ENCODE data around the gene ATOH8.

Gene ATOH8

DNA sequence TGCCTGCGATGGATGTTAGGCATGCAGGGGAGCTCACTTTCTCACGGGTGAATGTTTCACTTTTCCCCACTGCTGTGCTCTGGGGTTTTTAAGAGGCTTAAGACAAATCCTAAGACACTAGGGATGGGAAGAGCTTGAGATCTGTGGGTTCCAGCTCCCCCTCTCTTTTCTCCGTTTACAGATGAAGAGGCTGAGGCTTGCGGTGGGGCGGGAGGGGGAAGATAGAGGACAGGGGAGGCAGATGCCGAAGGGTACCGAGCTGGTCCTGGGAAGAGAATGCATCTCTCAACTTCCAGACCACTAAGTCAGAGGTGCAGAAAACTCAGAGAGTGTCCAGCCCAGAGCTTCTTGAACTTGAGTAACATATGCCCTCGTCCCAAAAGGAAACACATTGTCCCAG is 8.2 kb upstream of the ATOH8 start:
- no peaks in the 10 kb centered on the region for H3K36me3 ChIP-seq (ENCODE audit: insufficient read depth, low read length)
- H3K4me3 ChIP-seq (ENCODE audit: low read depth, low read length), result peak overlapping the region; percentile 66
- peak overlapping the region; percentile 99 for H3K27ac ChIP-seq (ENCODE audit: low read depth, low read length)
- H3K27me3 ChIP-seq (ENCODE audit: insufficient read depth, low read length), result no peaks in the 10 kb centered on the region
- H3K4me1 ChIP-seq (ENCODE audit: control insufficient read depth, insufficient read depth, low read length, unreplicated experiment), result peaks cover 62% of the 10 kb centered on the region
- H3K79me2 ChIP-seq (ENCODE audit: control insufficient read depth, insufficient read depth, low read length, unreplicated experiment), result no peaks in the 10 kb centered on the region
- H2AFZ ChIP-seq (ENCODE audit: low read length, unreplicated experiment), result peak overlapping the region; percentile 67

DNA sequence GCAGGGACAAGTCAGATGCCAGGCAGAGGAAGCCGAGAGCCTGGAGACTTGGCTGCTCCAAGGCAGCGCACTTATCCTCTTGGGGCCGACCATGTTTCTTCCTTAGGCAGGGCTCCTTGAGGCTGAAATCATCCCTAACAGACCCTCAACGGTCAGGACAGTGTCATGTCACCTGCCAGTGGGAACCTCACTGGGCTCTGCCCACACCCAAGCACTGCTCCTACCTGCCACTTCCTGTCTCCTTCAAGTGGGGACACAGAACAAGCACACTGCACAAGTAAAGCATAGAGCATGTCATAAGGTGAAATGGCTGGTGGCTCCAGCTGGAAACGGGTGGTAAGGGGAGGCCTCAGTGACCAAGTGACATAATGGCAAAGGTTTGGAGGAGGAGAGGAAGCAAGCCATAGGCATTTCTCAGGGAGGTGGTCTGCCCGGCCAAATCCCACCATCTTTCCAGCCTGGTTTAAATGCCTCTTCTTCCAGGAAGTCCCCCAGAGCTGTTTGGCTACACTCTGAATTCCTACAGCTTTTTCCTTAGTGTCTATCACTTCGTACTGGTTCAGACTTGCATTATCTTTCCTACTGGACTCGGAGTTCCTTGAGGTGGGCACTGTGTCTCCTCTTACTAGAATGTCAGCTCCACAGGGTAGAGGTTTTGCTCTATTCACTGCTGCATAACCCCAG is 7.3 kb upstream of the ATOH8 start:
- peak overlapping the region; percentile 99; the same call in 1 of the 2 replicates for H3K27ac ChIP-seq (ENCODE audit: low read depth, low read length)
- H3K4me1 ChIP-seq (ENCODE audit: control insufficient read depth, insufficient read depth, low read length, unreplicated experiment), result peaks cover 62% of the 10 kb centered on the region
- H3K36me3 ChIP-seq (ENCODE audit: insufficient read depth, low read length), result no peaks in the 10 kb centered on the region
- H3K79me2 ChIP-seq (ENCODE audit: control insufficient read depth, insufficient read depth, low read length, unreplicated experiment), result no peaks in the 10 kb centered on the region
- no peaks in the 10 kb centered on the region for H3K27me3 ChIP-seq (ENCODE audit: insufficient read depth, low read length)
- H3K4me3 ChIP-seq (ENCODE audit: low read depth, low read length), result no peak overlapping the region
- no peak overlapping the region for H2AFZ ChIP-seq (ENCODE audit: low read length, unreplicated experiment)

DNA sequence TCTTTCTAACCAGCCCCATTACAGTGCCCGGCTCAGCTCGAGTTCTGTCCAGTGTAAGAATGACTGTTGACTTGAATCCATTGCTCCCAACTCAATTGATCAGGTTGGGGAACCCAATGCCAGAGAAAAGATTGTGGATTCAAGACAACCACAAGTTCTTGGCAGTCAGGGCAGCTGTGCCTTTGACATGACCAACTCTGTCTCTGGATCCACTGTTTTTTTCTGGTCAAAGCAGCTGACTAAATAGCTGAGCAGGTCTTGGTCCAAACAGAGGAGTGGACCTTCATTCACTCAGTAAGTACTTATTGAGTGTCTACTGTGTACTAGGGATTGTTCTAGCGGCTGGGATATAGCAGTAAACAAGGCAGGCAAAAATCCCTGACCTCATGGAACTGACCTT is 6.3 kb upstream of the ATOH8 start:
- no peak overlapping the region for H3K27ac ChIP-seq (ENCODE audit: low read depth, low read length)
- H3K4me1 ChIP-seq (ENCODE audit: control insufficient read depth, insufficient read depth, low read length, unreplicated experiment), result peaks cover 59% of the 10 kb centered on the region
- no peaks in the 10 kb centered on the region for H3K27me3 ChIP-seq (ENCODE audit: insufficient read depth, low read length)
- H3K36me3 ChIP-seq (ENCODE audit: insufficient read depth, low read length), result no peaks in the 10 kb centered on the region
- no peaks in the 10 kb centered on the region for H3K79me2 ChIP-seq (ENCODE audit: control insufficient read depth, insufficient read depth, low read length, unreplicated experiment)
- H2AFZ ChIP-seq (ENCODE audit: low read length, unreplicated experiment), result no peak overlapping the region
- H3K4me3 ChIP-seq (ENCODE audit: low read depth, low read length), result no peak overlapping the region

DNA sequence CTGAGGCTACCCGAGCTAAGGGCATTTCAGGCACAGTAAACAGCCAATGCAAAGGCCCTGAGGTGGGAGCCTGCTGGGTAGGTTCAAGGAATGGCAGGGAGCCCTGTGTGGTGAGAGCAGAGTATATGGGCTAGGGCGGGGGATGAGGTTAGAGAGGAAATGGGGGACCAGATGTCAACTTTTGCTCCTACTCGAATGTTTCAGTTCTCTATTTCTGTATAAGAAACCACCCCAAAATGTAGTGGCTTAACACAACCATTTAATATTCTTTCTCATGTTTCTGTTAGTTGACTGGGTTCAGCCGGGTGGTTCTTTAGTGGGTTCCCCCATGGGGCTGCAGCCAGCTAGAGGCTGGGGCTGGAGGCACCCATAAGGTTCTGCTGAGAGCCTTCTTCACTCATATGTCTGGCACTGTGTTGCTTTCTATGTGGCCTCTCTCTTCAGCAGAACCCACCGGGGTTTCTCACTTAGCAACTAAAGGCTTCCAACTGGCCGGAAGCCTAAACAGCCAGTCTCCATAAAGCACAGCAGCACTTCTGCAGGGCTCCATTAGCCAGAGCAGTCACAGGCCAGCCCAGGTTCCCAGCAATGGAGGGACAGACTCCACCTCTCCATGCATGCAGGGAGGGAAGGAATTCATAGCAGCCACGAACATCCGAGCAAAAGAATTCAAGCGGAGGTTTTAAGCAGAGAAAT is 5.6 kb upstream of the ATOH8 start:
- H3K27me3 ChIP-seq (ENCODE audit: insufficient read depth, low read length), result no peaks in the 10 kb centered on the region
- H3K4me3 ChIP-seq (ENCODE audit: low read depth, low read length), result no peak overlapping the region
- H3K4me1 ChIP-seq (ENCODE audit: control insufficient read depth, insufficient read depth, low read length, unreplicated experiment), result peaks cover 58% of the 10 kb centered on the region
- H2AFZ ChIP-seq (ENCODE audit: low read length, unreplicated experiment), result no peak overlapping the region
- H3K27ac ChIP-seq (ENCODE audit: low read depth, low read length), result no peak overlapping the region
- no peaks in the 10 kb centered on the region for H3K79me2 ChIP-seq (ENCODE audit: control insufficient read depth, insufficient read depth, low read length, unreplicated experiment)
- no peaks in the 10 kb centered on the region for H3K36me3 ChIP-seq (ENCODE audit: insufficient read depth, low read length)

DNA sequence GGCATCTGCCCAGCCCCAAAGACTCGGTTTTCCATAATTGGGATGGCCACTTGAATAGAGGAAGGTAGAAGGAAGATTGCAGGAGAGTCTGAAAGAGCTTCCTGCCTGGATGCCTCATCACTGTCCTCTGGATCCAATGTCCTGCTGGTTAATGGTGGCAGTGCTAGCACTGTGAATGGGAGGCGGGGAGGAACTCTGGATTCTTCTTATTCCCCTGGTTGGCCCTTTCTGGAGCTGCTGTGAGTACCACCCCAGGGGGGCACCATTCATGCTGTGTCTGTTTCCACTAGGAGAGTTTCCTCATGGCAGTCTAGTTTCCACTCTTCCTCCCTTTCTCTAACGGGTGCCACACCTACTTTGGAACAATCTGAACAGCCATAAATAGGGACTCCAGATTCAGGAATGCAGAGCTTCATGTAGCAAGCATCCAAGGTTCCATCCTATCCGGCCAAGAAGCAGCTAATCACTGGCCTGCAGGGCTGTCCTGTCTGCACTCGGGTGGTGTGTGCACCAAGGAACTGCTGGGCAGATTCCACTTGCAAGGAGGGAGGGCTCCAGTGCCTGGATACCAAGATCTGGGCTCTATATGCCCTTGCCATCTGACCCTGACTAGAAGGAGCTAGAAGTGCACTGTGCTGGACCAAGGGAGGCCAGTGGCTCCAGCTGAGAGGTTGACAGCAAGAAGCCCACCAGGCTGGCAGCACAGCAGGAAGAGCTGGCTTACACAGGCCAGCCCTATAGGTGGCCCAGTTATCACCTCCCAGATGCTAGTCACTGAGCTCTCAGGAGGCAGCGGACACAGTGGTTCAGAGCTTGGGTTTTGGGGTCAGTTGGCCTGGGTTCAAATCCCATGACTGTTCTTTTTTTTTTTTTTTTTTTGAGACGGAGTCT is 4.6 kb upstream of the ATOH8 start:
- Histone ChIP-seq H3K27ac (ENCODE audit: low read depth, low read length) (no peak overlapping the region), H3K27me3 (ENCODE audit: insufficient read depth, low read length) (no peaks in the 10 kb centered on the region), H3K4me3 (ENCODE audit: low read depth, low read length) (no peak overlapping the region), H2AFZ (ENCODE audit: low read length, unreplicated experiment) (no peak overlapping the region), H3K36me3 (ENCODE audit: insufficient read depth, low read length) (no peaks in the 10 kb centered on the region), H3K4me1 (ENCODE audit: control insufficient read depth, insufficient read depth, low read length, unreplicated experiment) (peaks cover 50% of the 10 kb centered on the region), H3K79me2 (ENCODE audit: control insufficient read depth, insufficient read depth, low read length, unreplicated experiment) (peaks cover 4% of the 10 kb centered on the region)

DNA sequence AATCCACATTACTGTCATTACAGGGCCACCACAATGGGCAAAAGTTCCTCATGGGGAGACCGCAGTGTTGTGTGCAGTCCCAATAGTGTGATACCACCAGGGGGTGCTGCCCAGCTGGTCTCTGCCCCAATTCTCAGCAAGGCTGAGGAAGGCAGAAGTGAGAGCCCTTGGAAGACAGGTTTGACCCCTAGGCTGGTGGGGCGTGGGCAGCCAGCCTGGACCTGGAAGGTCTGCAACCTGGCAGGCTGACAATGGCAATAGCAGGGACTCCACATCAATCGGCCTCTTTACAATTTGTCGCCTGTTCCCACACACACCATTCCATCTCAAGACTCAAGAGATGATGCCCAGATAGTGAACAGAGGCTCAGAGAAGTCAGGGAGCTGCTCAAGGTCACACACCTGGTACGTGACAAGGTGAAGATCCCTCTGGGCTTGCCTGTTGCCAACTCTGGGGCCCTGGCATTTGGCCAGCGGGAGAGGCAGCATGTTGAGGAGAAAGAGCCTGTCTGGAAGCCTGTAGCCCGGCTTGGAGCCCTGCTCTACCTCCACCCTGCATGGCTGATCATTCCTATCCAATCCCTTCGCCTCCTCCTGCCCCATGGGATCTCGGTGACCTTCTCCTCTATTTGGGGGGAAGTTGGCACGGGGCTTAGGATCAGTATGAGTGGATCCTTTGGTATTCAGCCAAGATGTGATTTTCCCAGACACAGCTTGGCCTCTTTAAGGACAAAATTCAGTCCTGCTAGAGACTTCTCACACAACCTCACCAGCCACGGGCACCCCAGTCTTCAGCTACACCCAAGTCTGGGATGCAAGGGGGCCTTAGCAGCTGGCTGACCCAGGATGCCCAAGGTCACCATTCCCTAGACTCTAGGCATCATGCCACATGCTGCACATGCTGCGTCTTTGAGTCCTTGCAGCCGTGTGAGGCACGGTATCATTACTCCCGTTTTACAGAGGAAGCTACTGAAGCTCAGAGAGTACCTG is 2.9 kb upstream of the ATOH8 start:
- Histone ChIP-seq H3K27me3 (ENCODE audit: insufficient read depth, low read length) (no peaks in the 10 kb centered on the region), H3K36me3 (ENCODE audit: insufficient read depth, low read length) (no peaks in the 10 kb centered on the region), H3K79me2 (ENCODE audit: control insufficient read depth, insufficient read depth, low read length, unreplicated experiment) (peaks cover 21% of the 10 kb centered on the region), H3K4me1 (ENCODE audit: control insufficient read depth, insufficient read depth, low read length, unreplicated experiment) (peaks cover 33% of the 10 kb centered on the region), H2AFZ (ENCODE audit: low read length, unreplicated experiment) (no peak overlapping the region), H3K27ac (ENCODE audit: low read depth, low read length) (no peak overlapping the region), H3K4me3 (ENCODE audit: low read depth, low read length) (no peak overlapping the region)

DNA sequence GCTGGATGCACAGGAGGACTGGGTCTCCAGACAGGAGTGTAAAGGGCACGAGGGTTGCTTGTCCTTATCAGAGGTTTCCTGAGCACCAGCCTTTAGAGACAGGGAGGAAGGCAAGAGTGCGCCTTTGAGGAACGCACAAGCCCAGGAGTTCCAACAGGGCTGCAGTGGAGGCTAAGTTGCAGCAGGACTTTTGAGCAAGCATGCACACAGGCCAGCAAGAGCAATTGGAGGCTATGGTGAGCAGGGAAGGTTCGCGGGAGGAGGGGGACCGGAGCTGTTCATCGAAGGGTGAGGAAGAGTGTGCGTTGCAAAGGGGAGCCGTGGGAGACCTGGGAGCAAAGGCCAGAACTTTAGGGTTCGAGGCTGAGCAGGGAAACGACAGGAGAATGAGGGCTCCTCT is 2.2 kb upstream of the ATOH8 start:
- Histone ChIP-seq H2AFZ (ENCODE audit: low read length, unreplicated experiment) (no peak overlapping the region), H3K4me1 (ENCODE audit: control insufficient read depth, insufficient read depth, low read length, unreplicated experiment) (peaks cover 33% of the 10 kb centered on the region), H3K36me3 (ENCODE audit: insufficient read depth, low read length) (no peaks in the 10 kb centered on the region), H3K27ac (ENCODE audit: low read depth, low read length) (no peak overlapping the region), H3K4me3 (ENCODE audit: low read depth, low read length) (no peak overlapping the region), H3K27me3 (ENCODE audit: insufficient read depth, low read length) (no peaks in the 10 kb centered on the region), H3K79me2 (ENCODE audit: control insufficient read depth, insufficient read depth, low read length, unreplicated experiment) (peaks cover 28% of the 10 kb centered on the region)

DNA sequence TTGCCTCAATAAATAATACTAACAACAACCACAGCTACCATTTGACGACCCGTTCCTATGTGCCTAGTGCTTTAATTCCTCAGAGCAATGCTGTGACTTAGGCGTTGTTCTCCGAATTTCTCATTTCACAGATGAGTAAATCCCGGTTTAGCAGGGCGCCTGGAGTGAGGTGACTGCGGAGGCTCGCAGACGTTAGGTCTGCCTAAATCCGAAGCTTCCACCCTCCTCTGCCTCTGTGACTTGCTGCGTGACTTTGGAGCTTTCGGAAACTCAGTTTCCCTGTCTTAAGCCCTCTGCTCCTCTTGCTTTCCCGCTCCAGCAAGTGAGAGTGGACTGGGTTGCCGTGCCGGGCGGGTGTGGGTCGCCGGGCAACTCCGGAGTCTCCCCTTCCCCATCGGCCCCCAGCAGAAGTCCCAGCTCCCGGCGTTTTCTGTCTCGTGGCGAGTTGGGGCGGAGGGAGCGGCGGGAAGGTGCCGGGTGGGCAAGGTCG is 711 bp upstream of the ATOH8 start:
- Histone ChIP-seq H3K27me3 (ENCODE audit: insufficient read depth, low read length) (no peaks in the 10 kb centered on the region), H3K4me3 (ENCODE audit: low read depth, low read length) (peak overlapping the region; percentile 96), H3K79me2 (ENCODE audit: control insufficient read depth, insufficient read depth, low read length, unreplicated experiment) (peaks cover 42% of the 10 kb centered on the region), H3K27ac (ENCODE audit: low read depth, low read length) (no peak overlapping the region), H3K36me3 (ENCODE audit: insufficient read depth, low read length) (no peaks in the 10 kb centered on the region), H3K4me1 (ENCODE audit: control insufficient read depth, insufficient read depth, low read length, unreplicated experiment) (peaks cover 42% of the 10 kb centered on the region), H2AFZ (ENCODE audit: low read length, unreplicated experiment) (peak overlapping the region; percentile 48)

DNA sequence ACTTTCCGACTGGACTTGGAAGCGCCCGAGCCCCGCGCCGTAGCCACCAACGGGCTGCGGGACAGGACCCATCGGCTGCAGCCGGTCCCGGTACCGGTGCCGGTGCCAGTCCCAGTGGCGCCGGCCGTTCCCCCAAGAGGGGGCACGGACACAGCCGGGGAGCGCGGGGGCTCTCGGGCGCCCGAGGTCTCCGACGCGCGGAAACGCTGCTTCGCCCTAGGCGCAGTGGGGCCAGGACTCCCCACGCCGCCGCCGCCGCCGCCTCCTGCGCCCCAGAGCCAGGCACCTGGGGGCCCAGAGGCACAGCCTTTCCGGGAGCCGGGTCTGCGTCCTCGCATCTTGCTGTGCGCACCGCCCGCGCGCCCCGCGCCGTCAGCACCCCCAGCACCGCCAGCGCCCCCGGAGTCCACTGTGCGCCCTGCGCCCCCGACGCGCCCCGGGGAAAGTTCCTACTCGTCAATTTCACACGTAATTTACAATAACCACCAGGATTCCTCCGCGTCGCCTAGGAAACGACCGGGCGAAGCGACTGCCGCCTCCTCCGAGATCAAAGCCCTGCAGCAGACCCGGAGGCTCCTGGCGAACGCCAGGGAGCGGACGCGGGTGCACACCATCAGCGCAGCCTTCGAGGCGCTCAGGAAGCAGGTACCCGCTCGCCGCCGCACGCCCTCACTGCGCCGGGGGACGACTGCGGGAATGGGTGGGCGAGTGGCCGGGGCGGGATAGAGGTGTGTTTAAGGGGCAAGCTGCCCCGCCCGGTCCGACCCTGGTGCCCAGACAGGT is 713 bp downstream of the ATOH8 start:
- Histone ChIP-seq H3K27me3 (ENCODE audit: insufficient read depth, low read length) (no peaks in the 10 kb centered on the region), H3K27ac (ENCODE audit: low read depth, low read length) (peak overlapping the region; percentile 34; the same call in 1 of the 2 replicates), H3K4me3 (ENCODE audit: low read depth, low read length) (peak overlapping the region; percentile 96), H3K4me1 (ENCODE audit: control insufficient read depth, insufficient read depth, low read length, unreplicated experiment) (peaks cover 39% of the 10 kb centered on the region), H3K36me3 (ENCODE audit: insufficient read depth, low read length) (no peaks in the 10 kb centered on the region), H3K79me2 (ENCODE audit: control insufficient read depth, insufficient read depth, low read length, unreplicated experiment) (peaks cover 56% of the 10 kb centered on the region), H2AFZ (ENCODE audit: low read length, unreplicated experiment) (peak overlapping the region; percentile 22)
